ENCODE data around the gene SEPTIN3. TPM values are rescaled to one million over a fixed set of nuclear protein-coding genes. Genes with fewer than 3 reads are reported as not detected.

SEPTIN3 gene
- total RNA-seq, 2 experiments from 2014 or later: 1.1 to 2.1 TPM

DNA sequence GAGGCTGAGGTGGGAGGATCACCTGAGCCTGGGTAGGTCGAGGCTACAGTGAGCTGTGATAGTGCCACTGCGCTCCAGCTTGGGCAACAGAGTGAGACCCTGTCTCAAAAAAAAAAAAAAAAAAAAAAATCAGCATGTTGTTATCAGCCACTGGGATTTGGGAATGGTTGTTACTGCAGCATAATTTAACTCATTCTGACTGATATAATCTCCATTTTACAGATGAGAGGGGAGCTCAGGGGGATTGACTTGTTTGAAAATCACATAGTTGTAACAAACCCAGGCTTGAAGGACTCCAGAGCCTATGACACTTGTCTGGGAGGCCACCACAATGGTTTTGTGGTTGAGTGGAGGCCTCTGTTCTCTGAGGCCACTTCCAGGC, 3.0 kb upstream of the SEPTIN3 start:
- Histone ChIP-seq H4K20me1 (ENCODE audit: insufficient read depth, low read length) (no peaks in the 10 kb centered on the region), H3K9me3 (ENCODE audit: low read length) (no peaks in the 10 kb centered on the region), H3K4me1 (ENCODE audit: insufficient read depth, low read length, poor library complexity, severe bottlenecking) (no peaks in the 10 kb centered on the region), H3K36me3 (ENCODE audit: insufficient read depth, low read length) (no peaks in the 10 kb centered on the region), H2AFZ (ENCODE audit: low read length) (no peak overlapping the region), H3K4me3 (ENCODE audit: low read depth, low read length, poor library complexity, severe bottlenecking) (no peak overlapping the region), H3K9me2 (ENCODE audit: insufficient read depth, low read length) (no peaks in the 10 kb centered on the region), H3K79me2 (ENCODE audit: insufficient read depth, low read depth, low read length) (no peaks in the 10 kb centered on the region), H3K27ac (ENCODE audit: low read depth, low read length, poor library complexity, severe bottlenecking) (no peak overlapping the region), H3K4me2 (ENCODE audit: low read length) (no peak overlapping the region)
- DNase-seq (ENCODE audit: low spot score): no peak
- no TSS peak for BruUV-seq (replicated peaks)
- ChIA-PET POLR2A (interaction anchor here (1.1 kb wide), 1 partner anchor 151 kb away, joined by 3 read pairs; no protein-coding TSS in a partner anchor), CTCF (ENCODE audit: unreplicated experiment) (no interaction called here)
- TF ChIP-seq EZH2phosphoT487 (IDR thresholded peaks at IDR 0.05; ENCODE audit: borderline replicate concordance, low read depth, low read length): no peak
- TF ChIP-seq, protein P1, sequence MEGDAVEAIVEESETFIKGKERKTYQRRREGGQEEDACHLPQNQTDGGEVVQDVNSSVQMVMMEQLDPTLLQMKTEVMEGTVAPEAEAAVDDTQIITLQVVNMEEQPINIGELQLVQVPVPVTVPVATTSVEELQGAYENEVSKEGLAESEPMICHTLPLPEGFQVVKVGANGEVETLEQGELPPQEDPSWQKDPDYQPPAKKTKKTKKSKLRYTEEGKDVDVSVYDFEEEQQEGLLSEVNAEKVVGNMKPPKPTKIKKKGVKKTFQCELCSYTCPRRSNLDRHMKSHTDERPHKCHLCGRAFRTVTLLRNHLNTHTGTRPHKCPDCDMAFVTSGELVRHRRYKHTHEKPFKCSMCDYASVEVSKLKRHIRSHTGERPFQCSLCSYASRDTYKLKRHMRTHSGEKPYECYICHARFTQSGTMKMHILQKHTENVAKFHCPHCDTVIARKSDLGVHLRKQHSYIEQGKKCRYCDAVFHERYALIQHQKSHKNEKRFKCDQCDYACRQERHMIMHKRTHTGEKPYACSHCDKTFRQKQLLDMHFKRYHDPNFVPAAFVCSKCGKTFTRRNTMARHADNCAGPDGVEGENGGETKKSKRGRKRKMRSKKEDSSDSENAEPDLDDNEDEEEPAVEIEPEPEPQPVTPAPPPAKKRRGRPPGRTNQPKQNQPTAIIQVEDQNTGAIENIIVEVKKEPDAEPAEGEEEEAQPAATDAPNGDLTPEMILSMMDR (conservative IDR thresholded peaks at IDR 0.05; ENCODE audit: low read length): no peak
- intact Hi-C loops (cut with micrococcal nuclease; ENCODE audit: unreplicated experiment): loop anchor here (5.0 kb wide), 1 partner anchor 146 kb away; no protein-coding TSS in a partner anchor

- intact Hi-C loops (cut with micrococcal nuclease; ENCODE audit: unreplicated experiment): loop anchor here (5.0 kb wide), 1 partner anchor 146 kb away; no protein-coding TSS in a partner anchor
- no peak overlapping the region for H3K4me3 ChIP-seq (ENCODE audit: low read depth, low read length, poor library complexity, severe bottlenecking)
These were observed 2.5 kb upstream of the SEPTIN3 start for GRCh38 chr22:41966607-41967240.

More at GRCh38 chr22:41966607-41967240, 2.5 kb upstream of the SEPTIN3 start:
- POLR2A ChIA-PET: interaction anchor here (0.6 to 1.1 kb wide), 2 partner anchors 17 to 150 kb away, joined by 3 read pairs; no protein-coding TSS in a partner anchor
- no peaks in the 10 kb centered on the region for H3K36me3 ChIP-seq (ENCODE audit: insufficient read depth, low read length)
- no TSS peak for BruUV-seq (replicated peaks)
- no peaks in the 10 kb centered on the region for H3K9me3 ChIP-seq (ENCODE audit: low read length)
- H3K27ac ChIP-seq (ENCODE audit: low read depth, low read length, poor library complexity, severe bottlenecking): no peak overlapping the region
- H2AFZ ChIP-seq (ENCODE audit: low read length): no peak overlapping the region
- H4K20me1 ChIP-seq (ENCODE audit: insufficient read depth, low read length): no peaks in the 10 kb centered on the region
- no peaks in the 10 kb centered on the region for H3K9me2 ChIP-seq (ENCODE audit: insufficient read depth, low read length)
- no peaks in the 10 kb centered on the region for H3K79me2 ChIP-seq (ENCODE audit: insufficient read depth, low read depth, low read length)
- TF ChIP-seq, protein P1 (conservative IDR thresholded peaks at IDR 0.05; ENCODE audit: low read length): peak; percentile 67
- no peak for TF ChIP-seq EZH2phosphoT487 (IDR thresholded peaks at IDR 0.05; ENCODE audit: borderline replicate concordance, low read depth, low read length)
- H3K4me1 ChIP-seq (ENCODE audit: insufficient read depth, low read length, poor library complexity, severe bottlenecking): no peaks in the 10 kb centered on the region
- DNase-seq (ENCODE audit: low spot score): peak; percentile 63
- CTCF ChIA-PET (ENCODE audit: unreplicated experiment): no interaction called here
- H3K4me2 ChIP-seq (ENCODE audit: low read length): no peak overlapping the region
